ENCODE measurements around the gene PCYT1B.

PCYT1B gene

DNA sequence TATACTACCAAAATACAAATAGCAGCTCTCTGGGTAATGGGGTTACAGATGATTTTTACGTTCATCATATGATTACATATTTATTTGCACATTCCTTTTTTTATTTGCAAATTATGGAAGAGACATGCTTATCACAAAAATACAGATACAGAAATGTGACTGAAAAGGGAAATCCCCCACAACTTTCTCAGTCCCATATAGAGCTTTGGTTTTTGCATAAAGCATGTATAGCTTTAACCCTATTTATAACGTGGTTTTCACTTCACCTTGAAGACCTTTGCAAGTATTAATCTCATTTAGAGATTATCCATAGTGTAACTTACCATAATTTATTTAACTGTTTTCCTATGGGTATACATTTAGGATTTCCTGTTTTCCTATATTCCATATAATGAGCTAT is 126.7 kb downstream of the PCYT1B start:
- no peak for DNase-seq

DNA sequence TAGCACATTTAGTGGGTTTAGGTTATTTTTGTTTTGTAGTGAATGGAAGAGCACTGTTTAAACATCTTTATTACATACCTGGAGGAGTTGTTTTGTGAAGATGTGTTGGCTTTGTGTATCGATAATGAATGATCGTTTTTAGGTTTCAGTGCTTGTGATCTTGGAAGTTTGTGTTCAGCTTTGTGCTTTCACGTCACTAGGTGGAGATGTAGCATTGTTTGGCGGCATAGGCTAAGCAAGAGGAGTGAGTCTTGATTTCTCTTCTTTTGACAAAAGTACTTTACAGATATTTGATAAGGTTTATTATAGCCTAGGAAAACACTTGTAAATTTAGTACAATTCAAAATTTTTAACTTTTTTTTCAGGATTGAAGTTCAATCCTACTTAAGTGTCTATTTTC is 131.7 kb downstream of the PCYT1B start:
- DNase-seq: no peak

DNA sequence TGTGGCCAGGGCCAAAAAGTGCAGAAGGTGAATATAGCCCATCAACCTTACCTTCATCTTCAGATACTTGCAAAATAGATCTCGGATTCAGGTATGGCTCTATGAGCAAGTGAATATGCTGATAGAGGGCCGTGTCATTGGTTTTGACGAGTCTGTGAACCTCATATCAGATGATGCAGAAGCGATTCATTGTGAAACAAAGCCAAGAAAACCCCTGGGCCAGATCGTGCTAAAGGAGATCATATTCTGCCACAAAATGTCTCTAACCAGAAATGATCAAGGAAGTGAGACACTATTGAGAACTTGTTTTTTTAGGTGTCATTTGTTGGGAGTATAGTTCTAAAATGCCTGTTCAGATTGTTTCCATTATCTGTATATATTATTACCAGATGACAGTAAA is 133.7 kb downstream of the PCYT1B start:
- no peak for DNase-seq

DNA sequence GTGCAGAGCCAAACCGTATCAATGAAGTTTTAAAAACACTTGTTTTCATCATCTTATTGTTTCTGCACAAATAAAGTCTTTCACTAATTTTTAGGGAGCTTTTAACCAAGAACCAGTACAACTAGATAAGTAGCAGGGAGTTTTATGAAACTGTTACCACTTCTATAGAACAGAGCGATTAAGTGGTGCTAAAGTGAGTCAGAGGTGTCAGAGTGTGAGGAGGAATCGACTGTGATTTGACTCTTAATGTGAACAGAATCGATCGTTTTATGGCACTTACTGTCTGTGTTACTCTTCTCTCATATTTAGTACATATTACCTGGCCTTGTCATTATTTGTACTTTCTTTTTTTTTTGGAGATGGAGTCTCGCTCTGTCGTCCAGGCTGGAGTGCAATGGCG is 138.8 kb downstream of the PCYT1B start:
- DNase-seq: no peak

Data from stimulated activated CD4-positive, alpha-beta T cell treated with anti-CD3 and anti-CD28 coated beads, Interleukin-4, amount 100 ng/mL, for 1 hour (primary cell).